Hepatocyte (in vitro differentiated cells): ENCODE measurements around the gene TMEM135.

Experiments
- EZH2 ChIP-seq: fragments of 200-600 bp; sonication (generic); IDR thresholded peaks from 2 replicates; pipeline ENCODE4 v1.6.1; 2016; ENCODE audit warnings: antibody characterized with exemption, mild to moderate bottlenecking, borderline replicate concordance
- EZH2phosphoT487 ChIP-seq: fragments of 200-600 bp; sonication (generic); IDR thresholded peaks from one replicate; pipeline ENCODE4 v1.6.1; 2018; ENCODE audit warnings: antibody characterized with exemption, mild to moderate bottlenecking, low read depth, moderate library complexity; ENCODE audit not compliant: unreplicated experiment, severe bottlenecking
- TF ChIP-seq, protein P1 (sequence below): fragments of 200-600 bp; sonication (generic); IDR thresholded peaks from 2 replicates; pipeline ENCODE4 v1.5.1; 2016; ENCODE audit warnings: antibody characterized with exemption, mild to moderate bottlenecking; ENCODE audit not compliant: poor library complexity

DNA sequence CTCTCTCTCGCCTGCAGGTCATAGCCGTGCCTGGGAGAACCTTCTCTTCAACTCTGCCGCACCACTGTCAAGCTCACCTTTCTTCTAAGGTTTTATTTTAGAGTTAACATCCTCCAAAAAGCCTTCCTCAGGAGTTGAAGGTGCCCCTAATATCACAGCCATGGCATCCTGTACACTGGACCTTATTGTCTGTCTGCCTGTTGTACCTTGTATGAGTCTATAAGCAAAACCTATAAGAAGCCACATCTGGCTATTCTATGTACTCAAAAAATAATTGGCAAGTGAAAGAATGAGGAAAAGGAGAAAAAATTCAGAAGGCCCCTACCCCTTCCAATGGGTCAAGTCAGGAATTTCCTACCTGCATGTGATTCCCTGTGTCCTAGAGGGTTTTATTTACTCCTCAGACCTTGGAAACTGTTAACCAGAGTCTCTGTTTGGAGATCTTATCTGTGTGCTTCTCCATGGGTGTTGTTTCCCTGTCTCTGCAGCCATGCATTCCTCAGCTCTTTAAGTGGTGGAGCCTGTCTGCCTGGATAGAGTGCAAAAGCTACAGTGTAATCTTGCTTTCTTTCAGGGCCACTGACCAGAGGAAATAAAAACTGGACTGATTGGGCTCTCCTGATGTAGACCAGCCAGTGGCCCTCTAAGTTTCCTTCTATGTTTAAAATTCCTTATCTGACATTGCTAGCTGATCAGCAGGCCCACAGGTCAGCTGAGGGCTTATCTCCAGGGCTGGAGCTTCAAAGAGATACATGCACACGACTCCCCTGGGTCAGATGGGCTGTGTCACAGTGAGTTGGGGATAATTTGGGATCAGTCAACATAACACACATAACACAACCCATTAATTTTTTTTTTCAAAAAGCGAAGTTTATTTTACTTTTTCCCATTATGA, 37.6 kb upstream of the TMEM135 start:
- TF ChIP-seq, protein P1, sequence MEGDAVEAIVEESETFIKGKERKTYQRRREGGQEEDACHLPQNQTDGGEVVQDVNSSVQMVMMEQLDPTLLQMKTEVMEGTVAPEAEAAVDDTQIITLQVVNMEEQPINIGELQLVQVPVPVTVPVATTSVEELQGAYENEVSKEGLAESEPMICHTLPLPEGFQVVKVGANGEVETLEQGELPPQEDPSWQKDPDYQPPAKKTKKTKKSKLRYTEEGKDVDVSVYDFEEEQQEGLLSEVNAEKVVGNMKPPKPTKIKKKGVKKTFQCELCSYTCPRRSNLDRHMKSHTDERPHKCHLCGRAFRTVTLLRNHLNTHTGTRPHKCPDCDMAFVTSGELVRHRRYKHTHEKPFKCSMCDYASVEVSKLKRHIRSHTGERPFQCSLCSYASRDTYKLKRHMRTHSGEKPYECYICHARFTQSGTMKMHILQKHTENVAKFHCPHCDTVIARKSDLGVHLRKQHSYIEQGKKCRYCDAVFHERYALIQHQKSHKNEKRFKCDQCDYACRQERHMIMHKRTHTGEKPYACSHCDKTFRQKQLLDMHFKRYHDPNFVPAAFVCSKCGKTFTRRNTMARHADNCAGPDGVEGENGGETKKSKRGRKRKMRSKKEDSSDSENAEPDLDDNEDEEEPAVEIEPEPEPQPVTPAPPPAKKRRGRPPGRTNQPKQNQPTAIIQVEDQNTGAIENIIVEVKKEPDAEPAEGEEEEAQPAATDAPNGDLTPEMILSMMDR: no peak
- TF ChIP-seq EZH2 (no peak), EZH2phosphoT487 (no peak)
